SU-DHL-6 (cell line): Measurements from ENCODE around the gene PGBD5.

Experiments used
- H2AFZ ChIP-seq: fragments of 200-600 bp; sonication (generic); 2 replicates; pipeline ENCODE4 v1.6.1; 2014; ENCODE audit warnings: low read depth, mild to moderate bottlenecking, moderate library complexity, mixed read lengths, antibody characterized with exemption, low read length; ENCODE audit not compliant: severe bottlenecking
- H3F3A ChIP-seq: fragments of 200-600 bp; shearing (Covaris generic); 2 replicates; pipeline ENCODE4 v1.6.0; 2016; ENCODE audit warnings: antibody characterized with exemption, mild to moderate bottlenecking; ENCODE audit not compliant: insufficient read depth
- H3K27ac ChIP-seq: fragments of 200-600 bp; sonication (generic); 2 replicates; pipeline ENCODE4 v1.5.1; 2016; ENCODE audit warnings: low read depth, mild to moderate bottlenecking, low read length, moderate library complexity, mixed read lengths
- H3K27me3 ChIP-seq: fragments of 200-600 bp; sonication (generic), shearing (Covaris generic); 2 replicates; pipeline ENCODE4 v1.6.0; 2014; ENCODE audit warnings: mild to moderate bottlenecking, low read length
- H3K36me3 ChIP-seq: fragments of 200-600 bp; sonication (generic); 2 replicates; pipeline ENCODE4 v1.6.1; 2014; ENCODE audit warnings: mild to moderate bottlenecking, low read length, mixed read lengths
- H3K4me2 ChIP-seq: fragments of 300-600, 200-600 bp; shearing (Covaris generic), sonication (generic); 2 replicates; pipeline ENCODE4 v1.6.0; 2014; ENCODE audit warnings: low read length, low read depth, mild to moderate bottlenecking; ENCODE audit not compliant: poor library complexity, severe bottlenecking
- H3K4me3 ChIP-seq: fragments of 200-600 bp; sonication (generic); 2 replicates; pipeline ENCODE4 v1.5.1; 2014; ENCODE audit warnings: antibody characterized with exemption, low read length, mild to moderate bottlenecking, mixed read lengths; ENCODE audit not compliant: insufficient read depth, poor library complexity, severe bottlenecking
- H3K79me2 ChIP-seq: fragments of 200-600 bp; sonication (generic); 2 replicates; pipeline ENCODE4 v1.6.1; 2014; ENCODE audit warnings: mild to moderate bottlenecking, low read length, moderate library complexity; ENCODE audit not compliant: insufficient read depth
- H3K9ac ChIP-seq: fragments of 200-600 bp; sonication (generic); 2 replicates; pipeline ENCODE4 v1.7.0; 2014; ENCODE audit warnings: mild to moderate bottlenecking, low read length
- H3K9me2 ChIP-seq: fragments of 200-600 bp; sonication (generic); replicated peaks from 2 replicates; pipeline ENCODE4 v1.6.1; 2014; ENCODE audit warnings: low read length; ENCODE audit not compliant: insufficient read depth
- H3K9me3 ChIP-seq: fragments of 200-600 bp; sonication (generic); 2 replicates; pipeline ENCODE4 v1.6.1; 2014; ENCODE audit warnings: low read length, mixed read lengths; ENCODE audit not compliant: insufficient read depth
- H4K20me1 ChIP-seq: fragments of 200-600 bp; sonication (generic); 2 replicates; pipeline ENCODE4 v1.6.1; 2014; ENCODE audit warnings: low read depth, mild to moderate bottlenecking, antibody characterized with exemption, low read length, moderate library complexity, mixed read lengths
- CTCF ChIP-seq: fragments of 200-600 bp; sonication (generic); IDR thresholded peaks from one replicate; pipeline ENCODE4 v1.5.1; 2017; ENCODE audit warnings: antibody characterized with exemption, mild to moderate bottlenecking, low read length, moderate library complexity; ENCODE audit not compliant: insufficient read depth, poor library complexity, severe bottlenecking
- EZH2phosphoT487 ChIP-seq: fragments of 200-600 bp; sonication (generic), shearing (Covaris generic); conservative IDR thresholded peaks from 2 replicates; pipeline ENCODE4 v1.6.1; 2018; ENCODE audit warnings: mild to moderate bottlenecking, antibody characterized with exemption, low read length, moderate library complexity, mixed read lengths

The PGBD5 gene

GRCh38 chr1:230385930-230386329, 40.2 kb downstream of the PGBD5 start:
- no peaks in the 10 kb centered on the region for H3K9me3 ChIP-seq
- no peak overlapping the region for H3K4me3 ChIP-seq
- no peaks in the 10 kb centered on the region for H3K79me2 ChIP-seq
- no peaks in the 10 kb centered on the region for H3K9me2 ChIP-seq
- TF ChIP-seq EZH2phosphoT487 (no peak), CTCF (no peak)
- H3K36me3 ChIP-seq, result no peaks in the 10 kb centered on the region
- H2AFZ ChIP-seq, result no peak overlapping the region
- H3K4me2 ChIP-seq, result no peak overlapping the region
- H4K20me1 ChIP-seq, result no peaks in the 10 kb centered on the region
- H3K27me3 ChIP-seq, result no peaks in the 10 kb centered on the region
- H3F3A ChIP-seq, result no peaks in the 10 kb centered on the region
- H3K27ac ChIP-seq, result no peak overlapping the region
- no peak overlapping the region for H3K9ac ChIP-seq

GRCh38 chr1:230385158-230385450, 41.0 kb downstream of the PGBD5 start:
- no peaks in the 10 kb centered on the region for H3K9me2 ChIP-seq
- no peak overlapping the region for H3K9ac ChIP-seq
- H2AFZ ChIP-seq, result no peak overlapping the region
- no peaks in the 10 kb centered on the region for H3K36me3 ChIP-seq
- no peak overlapping the region for H3K4me3 ChIP-seq
- H3K4me2 ChIP-seq, result no peak overlapping the region
- no peaks in the 10 kb centered on the region for H3K79me2 ChIP-seq
- no peaks in the 10 kb centered on the region for H4K20me1 ChIP-seq
- no peak for TF ChIP-seq EZH2phosphoT487
- no peak for TF ChIP-seq CTCF
- H3K27ac ChIP-seq, result no peak overlapping the region
- H3F3A ChIP-seq, result no peaks in the 10 kb centered on the region
- 0 out of 2 replicates have a peak, but pooled peaks cover 2% of the 10 kb centered on the region for H3K9me3 ChIP-seq
- no peaks in the 10 kb centered on the region for H3K27me3 ChIP-seq

DNA sequence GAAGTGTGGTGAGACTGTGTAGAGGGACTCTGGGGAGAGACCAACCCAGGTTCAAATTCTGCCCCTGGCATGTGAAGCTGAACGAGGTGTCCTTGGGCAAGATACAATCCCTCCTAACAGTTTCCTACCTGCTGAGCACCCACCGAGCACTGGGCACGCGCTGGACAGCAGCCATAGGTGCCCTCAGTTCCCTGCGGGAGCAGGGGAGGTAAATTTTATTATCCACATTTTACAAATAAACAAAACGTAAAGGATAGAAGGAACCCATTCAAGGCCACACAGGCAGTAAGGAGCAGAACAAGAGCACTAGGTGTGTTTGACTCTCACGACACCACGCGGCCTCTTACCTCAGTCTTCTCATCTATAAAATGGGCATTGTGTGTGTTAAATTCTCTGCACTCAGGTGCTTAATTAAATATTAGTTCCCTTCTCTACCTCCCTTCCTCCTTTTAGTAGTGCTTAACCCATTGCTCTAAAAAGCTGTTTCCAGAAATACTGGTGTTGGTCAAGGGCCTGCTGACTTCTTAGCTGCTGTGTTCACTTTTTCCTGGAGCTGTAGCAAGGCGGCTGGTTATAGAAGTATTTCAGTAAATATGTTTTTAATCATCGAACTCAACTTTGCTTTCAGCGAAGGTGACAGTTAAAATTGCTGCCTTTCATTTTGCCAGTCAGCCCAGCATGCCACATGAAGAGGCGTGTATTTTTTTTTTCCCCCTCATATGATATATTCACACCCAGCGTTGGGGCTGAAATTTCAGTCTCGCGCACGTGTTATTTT, 41.6 kb downstream of the PGBD5 start:
- no peak overlapping the region for H3K4me2 ChIP-seq
- H3K9me2 ChIP-seq, result no peaks in the 10 kb centered on the region
- no peak overlapping the region for H3K9ac ChIP-seq
- TF ChIP-seq CTCF, result no peak
- no peak for TF ChIP-seq EZH2phosphoT487
- peaks cover 7% of the 10 kb centered on the region; the same call in 1 of the 2 replicates for H3K9me3 ChIP-seq
- H3K4me3 ChIP-seq, result no peak overlapping the region
- no peak overlapping the region for H2AFZ ChIP-seq
- H3F3A ChIP-seq, result no peaks in the 10 kb centered on the region
- H3K27me3 ChIP-seq, result no peaks in the 10 kb centered on the region
- no peaks in the 10 kb centered on the region for H4K20me1 ChIP-seq
- no peaks in the 10 kb centered on the region for H3K36me3 ChIP-seq
- no peaks in the 10 kb centered on the region for H3K79me2 ChIP-seq
- no peak overlapping the region for H3K27ac ChIP-seq
